SK-N-MC (cell line): ENCODE results near the gene NKX2-4.
"Not testable (repeated sequence)": the region's sequence is repeated elsewhere in the genome, so short reads cannot be mapped to it uniquely, and the experiment has no call there.

Experiments
- DNase-seq: peaks from one replicate; pipeline ENCODE4 v3.0.0-alpha.2; 2011; ENCODE audit warnings: low read depth, low spot score
- H3K27ac ChIP-seq: fragments of 200-600 bp; sonication (generic); 2 replicates; pipeline ENCODE4 v1.5.1; 2016; ENCODE audit warnings: mixed run types
- H3K36me3 ChIP-seq: fragments of 200-600 bp; sonication (generic); 2 replicates; pipeline ENCODE4 v1.6.1; 2017; ENCODE audit warnings: antibody characterized with exemption, low read length, mixed read lengths; ENCODE audit not compliant: insufficient read depth
- H3K4me3 ChIP-seq: fragments of 200-600 bp; sonication (generic); 2 replicates; pipeline ENCODE4 v1.5.1; 2016
- H3K9ac ChIP-seq: fragments of 200-600 bp; sonication (generic); 2 replicates; pipeline ENCODE4 v1.8.0; 2017; ENCODE audit warnings: mixed run types, mixed read lengths; ENCODE audit not compliant: insufficient read length
- H3K9me3 ChIP-seq: fragments of 200-600 bp; sonication (generic); 2 replicates; pipeline ENCODE4 v1.6.1; 2017; ENCODE audit warnings: low read depth, mild to moderate bottlenecking, antibody characterized with exemption, low read length, moderate library complexity, mixed read lengths
- EZH2 ChIP-seq: fragments of 200-600 bp; sonication (generic); IDR thresholded peaks from one replicate; pipeline ENCODE4 v1.6.1; 2017; ENCODE audit warnings: antibody characterized with exemption
- FOXP2 ChIP-seq: optimal IDR thresholded peaks from 2 replicates; pipeline ENCODE3; 2011; ENCODE audit warnings: mild to moderate bottlenecking, moderate library complexity; ENCODE audit not compliant: insufficient read depth; ENCODE audit errors: extremely low read length, control extremely low read depth
- POLR2AphosphoS5 ChIP-seq: IDR thresholded peaks from 2 replicates; pipeline ENCODE4 v1.6.1; 2012; ENCODE audit warnings: mild to moderate bottlenecking, low read depth, low read length, borderline replicate concordance

Gene NKX2-4

GRCh38 chr20:21421601-21422236, 24.4 kb upstream of the NKX2-4 start:
- Histone ChIP-seq H3K27ac (no peak overlapping the region), H3K9ac (no peak overlapping the region), H3K4me3 (no peak overlapping the region), H3K9me3 (no peaks in the 10 kb centered on the region; the same call in 1 of the 2 replicates), H3K36me3 (no peaks in the 10 kb centered on the region)
- DNase-seq, result no peak
- TF ChIP-seq EZH2, result no peak
- no peak for TF ChIP-seq FOXP2
- no peak for TF ChIP-seq POLR2AphosphoS5

- H3K9me3 ChIP-seq, H3K27ac ChIP-seq, DNase-seq, H3K4me3 ChIP-seq, H3K9ac ChIP-seq, H3K36me3 ChIP-seq: not testable (repeated sequence)
These were observed 21.8 kb upstream of the NKX2-4 start for GRCh38 chr20:21419147-21419546.

- H3K4me3 ChIP-seq, H3K36me3 ChIP-seq, DNase-seq, H3K27ac ChIP-seq, H3K9ac ChIP-seq, H3K9me3 ChIP-seq: not testable (repeated sequence)
These were observed 16.7 kb upstream of the NKX2-4 start for GRCh38 chr20:21413996-21414395.

DNA sequence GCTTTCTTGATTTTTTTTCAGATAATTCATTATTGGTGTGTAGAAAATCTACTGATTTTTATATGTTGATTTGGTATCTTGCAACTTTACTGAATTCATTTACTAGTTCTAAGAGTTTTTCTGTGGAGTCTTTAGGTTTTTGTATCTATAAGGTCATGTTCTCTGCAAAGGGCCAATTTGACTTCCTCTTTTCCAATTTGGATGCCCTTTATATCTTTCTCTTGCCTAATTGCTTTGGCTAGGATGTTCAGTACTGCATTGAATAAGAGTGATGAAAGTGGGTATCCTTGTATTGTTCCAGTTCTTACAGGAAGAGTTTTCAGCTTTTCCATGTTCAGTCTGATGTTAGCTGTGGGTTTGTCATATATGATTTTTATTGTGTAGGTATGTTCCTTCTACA, 14.4 kb upstream of the NKX2-4 start:
- Histone ChIP-seq H3K9ac (no peak overlapping the region), H3K9me3 (peaks cover 7% of the 10 kb centered on the region; the same call in 1 of the 2 replicates), H3K36me3 (peaks cover 1% of the 10 kb centered on the region), H3K27ac (no peak overlapping the region), H3K4me3 (no peak overlapping the region)
- no peak for TF ChIP-seq EZH2
- no peak for TF ChIP-seq POLR2AphosphoS5
- no peak for DNase-seq

- H3K4me3 ChIP-seq, result peak overlapping the region; percentile 84
- no peak for DNase-seq
- TF ChIP-seq FOXP2 (no peak), POLR2AphosphoS5 (no peak), EZH2 (no peak)
- H3K9ac ChIP-seq, result peak overlapping the region; percentile 92
- H3K27ac ChIP-seq, result peak overlapping the region; percentile 91
- H3K9me3 ChIP-seq, result no peaks in the 10 kb centered on the region
- peaks cover 24% of the 10 kb centered on the region for H3K36me3 ChIP-seq
These were observed 1.7 kb upstream of the NKX2-4 start for GRCh38 chr20:21399005-21399475.

DNA sequence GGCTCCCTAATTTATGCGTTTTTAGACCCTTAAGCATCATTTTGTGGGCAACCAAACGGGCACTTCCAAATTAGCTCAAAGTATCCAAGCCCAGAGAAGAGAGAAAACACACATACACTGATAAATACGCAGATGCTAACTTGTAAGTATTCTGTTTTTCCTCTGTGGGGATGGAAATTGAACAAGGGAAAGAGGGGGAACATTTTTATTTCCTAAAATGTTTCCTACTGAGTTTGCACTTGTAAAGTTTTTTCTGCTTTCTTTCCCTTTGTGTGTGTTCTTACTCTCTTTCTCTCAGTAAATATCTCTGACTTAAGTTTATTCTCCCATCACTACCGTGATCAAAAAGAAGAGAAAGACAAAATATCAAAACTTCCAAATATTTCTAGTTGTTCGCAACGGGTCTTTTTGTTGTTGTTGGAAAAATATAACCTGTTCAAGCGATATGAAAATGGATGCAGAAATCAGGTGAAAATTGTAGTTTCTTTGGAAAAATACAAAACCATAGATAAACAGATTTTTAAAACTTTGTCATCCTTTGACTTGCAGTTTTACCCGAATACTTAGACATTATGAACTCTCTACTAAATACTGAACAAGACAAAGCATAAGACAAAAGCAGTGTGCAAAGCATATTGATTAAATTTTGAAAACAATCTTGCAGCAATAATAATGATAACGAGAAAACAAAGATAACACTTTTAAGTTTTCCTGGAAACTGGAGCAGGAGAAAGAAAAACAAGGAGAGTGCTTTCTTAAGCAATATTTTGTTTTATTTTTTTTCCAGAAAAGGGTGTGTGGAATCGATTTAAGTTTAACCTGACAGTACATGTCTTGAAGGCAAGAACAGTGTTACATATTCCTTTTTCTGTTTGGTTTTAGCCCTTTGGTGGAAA, 1.0 kb upstream of the NKX2-4 start:
- TF ChIP-seq FOXP2 (no peak), EZH2 (no peak), POLR2AphosphoS5 (no peak)
- DNase-seq, result no peak
- H3K4me3 ChIP-seq, result peak overlapping the region; percentile 84

DNA sequence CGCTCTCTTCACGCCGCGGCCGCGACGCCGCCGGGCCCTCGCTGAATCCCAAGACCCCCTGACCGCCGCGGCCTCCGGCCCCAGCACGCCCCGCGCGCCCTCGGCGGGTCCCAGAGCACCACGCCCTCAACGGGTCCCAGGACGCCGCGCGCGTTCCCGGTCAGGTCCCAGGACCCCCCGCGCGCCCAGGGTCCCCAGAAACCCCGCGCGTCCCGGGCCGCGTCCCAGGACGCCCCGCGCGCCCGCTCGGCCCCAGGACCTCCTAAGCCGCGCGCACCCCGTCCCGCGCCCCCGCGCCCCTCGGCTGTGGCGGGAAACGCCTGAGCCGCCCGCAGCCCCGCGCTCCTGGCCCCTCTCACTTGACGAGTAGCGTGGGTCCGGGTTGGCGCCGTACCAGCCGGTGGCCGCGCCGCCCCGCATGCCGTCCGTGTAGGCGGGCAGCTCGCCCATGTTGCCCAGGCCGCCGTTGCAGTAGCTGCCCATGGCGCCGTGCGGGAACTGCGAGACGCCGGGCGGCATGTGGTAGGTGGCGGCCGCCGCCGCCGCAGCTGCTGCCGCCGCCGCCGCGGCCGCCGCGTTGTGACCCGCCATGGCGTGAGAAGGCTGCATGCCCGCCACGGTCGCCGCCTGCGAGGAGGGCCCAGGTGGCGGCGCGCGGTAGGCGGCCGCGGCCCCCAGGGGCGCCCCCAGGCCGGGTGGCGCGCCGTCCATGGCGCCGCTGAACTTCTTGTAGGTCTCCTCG, 556 bp downstream of the NKX2-4 start:
- peak overlapping the region; percentile 91 for H3K27ac ChIP-seq
- H3K36me3 ChIP-seq, result peaks cover 17% of the 10 kb centered on the region; the same call in 1 of the 2 replicates
- no peak for DNase-seq
- peak overlapping the region; percentile 92 for H3K9ac ChIP-seq
- peak overlapping the region; percentile 84 for H3K4me3 ChIP-seq
- TF ChIP-seq EZH2 (no peak), FOXP2 (no peak), POLR2AphosphoS5 (no peak)
- H3K9me3 ChIP-seq, result no peaks in the 10 kb centered on the region

More for the DNA sequence above, 1.0 kb upstream of the NKX2-4 start:
- peak overlapping the region; percentile 91 for H3K27ac ChIP-seq
- H3K9ac ChIP-seq, result peak overlapping the region; percentile 92
- H3K36me3 ChIP-seq, result peaks cover 20% of the 10 kb centered on the region; the same call in 1 of the 2 replicates
- no peaks in the 10 kb centered on the region for H3K9me3 ChIP-seq

- no peaks in the 10 kb centered on the region for H3K9me3 ChIP-seq
- H3K9ac ChIP-seq, result peak overlapping the region; percentile 92
- H3K36me3 ChIP-seq, result peaks cover 20% of the 10 kb centered on the region; the same call in 1 of the 2 replicates
- H3K27ac ChIP-seq, result peak overlapping the region; percentile 91
- DNase-seq, result no peak
- TF ChIP-seq FOXP2 (no peak), EZH2 (no peak), POLR2AphosphoS5 (peak; percentile 66; the same call in 1 of the 2 replicates)
- peak overlapping the region; percentile 84 for H3K4me3 ChIP-seq
These were observed 1.4 kb downstream of the NKX2-4 start for GRCh38 chr20:21395666-21396598.
